ENCODE results near the gene KCNIP1.

DNA sequence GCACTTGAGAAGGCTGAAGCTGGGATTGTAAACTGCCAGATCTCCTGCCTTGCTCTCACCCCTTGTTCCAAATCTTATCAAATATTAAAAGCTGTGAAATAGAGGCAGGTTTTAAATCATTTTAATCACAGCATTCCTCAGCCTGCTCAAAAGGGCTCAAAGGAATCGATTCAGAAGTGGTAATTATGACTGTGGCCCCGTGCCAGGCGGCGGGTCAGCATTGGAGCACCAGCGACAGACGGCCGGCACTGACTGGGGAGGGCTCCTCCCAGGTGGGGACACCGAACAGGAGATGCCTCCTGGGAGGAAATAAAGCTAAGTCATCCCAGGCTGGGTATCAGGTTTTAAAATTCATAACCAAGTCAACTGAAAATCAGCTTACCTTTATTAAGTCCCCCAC, 66.7 kb downstream of the KCNIP1 start:
- no peak for TF ChIP-seq CTCF (IDR thresholded peaks at IDR 0.05 in 2 of 3, conservative IDR thresholded peaks at IDR 0.05 in 1 of 3; ENCODE audit: borderline replicate concordance in 1 of 3, insufficient read depth in 1 of 3, low read depth in 2 of 3, low read length in 2 of 3)
- TF ChIP-seq POLR2AphosphoS5 (IDR thresholded peaks at IDR 0.05; ENCODE audit: low read depth, low read length), result no peak
- no peak for TF ChIP-seq POLR2A (IDR thresholded peaks at IDR 0.05; ENCODE audit: borderline replicate concordance, extremely low read depth, insufficient read depth, insufficient read length)
- no peak for TF ChIP-seq ELF1 (IDR thresholded peaks at IDR 0.05; ENCODE audit: borderline replicate concordance, low read depth)
- TF ChIP-seq, protein P1, sequence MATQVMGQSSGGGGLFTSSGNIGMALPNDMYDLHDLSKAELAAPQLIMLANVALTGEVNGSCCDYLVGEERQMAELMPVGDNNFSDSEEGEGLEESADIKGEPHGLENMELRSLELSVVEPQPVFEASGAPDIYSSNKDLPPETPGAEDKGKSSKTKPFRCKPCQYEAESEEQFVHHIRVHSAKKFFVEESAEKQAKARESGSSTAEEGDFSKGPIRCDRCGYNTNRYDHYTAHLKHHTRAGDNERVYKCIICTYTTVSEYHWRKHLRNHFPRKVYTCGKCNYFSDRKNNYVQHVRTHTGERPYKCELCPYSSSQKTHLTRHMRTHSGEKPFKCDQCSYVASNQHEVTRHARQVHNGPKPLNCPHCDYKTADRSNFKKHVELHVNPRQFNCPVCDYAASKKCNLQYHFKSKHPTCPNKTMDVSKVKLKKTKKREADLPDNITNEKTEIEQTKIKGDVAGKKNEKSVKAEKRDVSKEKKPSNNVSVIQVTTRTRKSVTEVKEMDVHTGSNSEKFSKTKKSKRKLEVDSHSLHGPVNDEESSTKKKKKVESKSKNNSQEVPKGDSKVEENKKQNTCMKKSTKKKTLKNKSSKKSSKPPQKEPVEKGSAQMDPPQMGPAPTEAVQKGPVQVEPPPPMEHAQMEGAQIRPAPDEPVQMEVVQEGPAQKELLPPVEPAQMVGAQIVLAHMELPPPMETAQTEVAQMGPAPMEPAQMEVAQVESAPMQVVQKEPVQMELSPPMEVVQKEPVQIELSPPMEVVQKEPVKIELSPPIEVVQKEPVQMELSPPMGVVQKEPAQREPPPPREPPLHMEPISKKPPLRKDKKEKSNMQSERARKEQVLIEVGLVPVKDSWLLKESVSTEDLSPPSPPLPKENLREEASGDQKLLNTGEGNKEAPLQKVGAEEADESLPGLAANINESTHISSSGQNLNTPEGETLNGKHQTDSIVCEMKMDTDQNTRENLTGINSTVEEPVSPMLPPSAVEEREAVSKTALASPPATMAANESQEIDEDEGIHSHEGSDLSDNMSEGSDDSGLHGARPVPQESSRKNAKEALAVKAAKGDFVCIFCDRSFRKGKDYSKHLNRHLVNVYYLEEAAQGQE (IDR thresholded peaks at IDR 0.05; ENCODE audit: low read depth), result no peak
- TF ChIP-seq SRF (IDR thresholded peaks at IDR 0.05; ENCODE audit: low read depth), result no peak
- TF ChIP-seq, protein P2, sequence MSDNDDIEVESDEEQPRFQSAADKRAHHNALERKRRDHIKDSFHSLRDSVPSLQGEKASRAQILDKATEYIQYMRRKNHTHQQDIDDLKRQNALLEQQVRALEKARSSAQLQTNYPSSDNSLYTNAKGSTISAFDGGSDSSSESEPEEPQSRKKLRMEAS (IDR thresholded peaks at IDR 0.05), result no peak
- no peak for TF ChIP-seq ZFX (IDR thresholded peaks at IDR 0.05)
- TF ChIP-seq EZH2 (IDR thresholded peaks at IDR 0.05), result no peak
- TF ChIP-seq ZNF274 (IDR thresholded peaks at IDR 0.05; ENCODE audit: low read depth, low read length), result no peak
- TF ChIP-seq SP1 (IDR thresholded peaks at IDR 0.05; ENCODE audit: low read depth), result no peak
